SK-N-SH (cell line): ENCODE measurements around the gene PRRC2B. TPM values are rescaled to one million over a fixed set of nuclear protein-coding genes. Genes with fewer than 3 reads are reported as not detected.

Experiments
- CTCF ChIA-PET: fragments of 300-600, 350-600 bp; formaldehyde crosslinking; extraction: SDS; loops from one replicate; lab custom pipeline; 2021; lab: Yijun Ruan, JAX
- POLR2A ChIA-PET: fragments of 350-600 bp; sonication (Branson Sonifier 250); formaldehyde crosslinking; extraction: SDS; loops from one replicate; lab custom pipeline; 2020; ENCODE audit warnings: antibody characterized with exemption, inconsistent platforms; lab: Yijun Ruan, JAX
- DNase-seq: peaks from one replicate; pipeline ENCODE4 v3.0.0; 2012
- H2AFZ ChIP-seq: fragments of 200-600 bp; sonication (generic); 2 replicates; pipeline ENCODE4 v1.8.1; 2016; ENCODE audit warnings: antibody characterized with exemption, mild to moderate bottlenecking, low read depth
- H3F3A ChIP-seq: fragments of 200-600 bp; sonication (generic); replicated peaks from 2 replicates; pipeline ENCODE3; 2016; ENCODE audit warnings: antibody characterized with exemption, mild to moderate bottlenecking; ENCODE audit not compliant: insufficient read depth
- H3K27ac ChIP-seq, 2 experiments: fragments of 200-500 bp in 1 of 2; fragments of 200-600 bp in 1 of 2; sonication (Bioruptor generic) in 1 of 2; sonication (generic), shearing (Covaris generic) in 1 of 2; 2 replicates each; pipeline versions ENCODE4 v1.5.1 to v1.6.1; 2014 to 2016; ENCODE audit warnings: low read depth in 2 of 2, inconsistent platforms in 1 of 2, low read length in 1 of 2, mild to moderate bottlenecking in 1 of 2, mixed read lengths in 1 of 2
- H3K27me3 ChIP-seq: fragments of 200-600 bp; sonication (generic), shearing (Covaris generic); 2 replicates; pipeline ENCODE4 v1.6.1; 2016; ENCODE audit warnings: mixed run types; ENCODE audit not compliant: insufficient read depth
- H3K36me3 ChIP-seq, 2 experiments: fragments of 200-500 bp in 1 of 2; fragments of 200-600 bp in 1 of 2; sonication (Bioruptor generic) in 1 of 2; sonication (generic) in 1 of 2; replicated peaks in 1 of 2; 2 replicates each; pipeline versions ENCODE3 to v1.5.1; 2014 to 2016; ENCODE audit warnings: low read length in 1 of 2, mild to moderate bottlenecking in 1 of 2; ENCODE audit not compliant: insufficient read depth in 2 of 2, control insufficient read depth in 1 of 2
- H3K4me1 ChIP-seq, 2 experiments: fragments of 200-500 bp in 1 of 2; fragments of 200-600 bp in 1 of 2; sonication (Bioruptor generic) in 1 of 2; sonication (generic), shearing (Covaris generic) in 1 of 2; 2 replicates each; pipeline versions ENCODE4 v1.5.1 to v1.6.1; 2014 to 2016; ENCODE audit warnings: low read depth in 1 of 2, low read length in 1 of 2, mixed run types in 1 of 2; ENCODE audit not compliant: insufficient read depth in 2 of 2, control insufficient read depth in 1 of 2
- H3K4me2 ChIP-seq: fragments of 200-600 bp; sonication (generic), shearing (Covaris generic); 2 replicates; pipeline ENCODE4 v1.6.1; 2017; ENCODE audit warnings: mixed run types
- H3K4me3 ChIP-seq, 2 experiments: fragments of 200-500 bp in 1 of 2; fragments of 200-600 bp in 1 of 2; sonication (Bioruptor generic) in 1 of 2; sonication (generic), shearing (Covaris generic) in 1 of 2; 2 replicates each; pipeline versions ENCODE4 v1.5.1 to v1.8.1; 2014 to 2016; ENCODE audit warnings: low read depth in 2 of 2, inconsistent platforms in 1 of 2, low read length in 1 of 2, mild to moderate bottlenecking in 1 of 2, mixed read lengths in 1 of 2, moderate library complexity in 1 of 2
- H3K79me2 ChIP-seq: fragments of 200-600 bp; sonication (generic); 2 replicates; pipeline ENCODE4 v1.8.1; 2017; ENCODE audit warnings: mild to moderate bottlenecking; ENCODE audit not compliant: insufficient read depth
- H3K9ac ChIP-seq: fragments of 200-600 bp; sonication (generic); 2 replicates; pipeline ENCODE4 v1.6.1; 2017; ENCODE audit warnings: mixed run types
- H3K9me2 ChIP-seq: fragments of 200-600 bp; sonication (generic); 2 replicates; pipeline ENCODE4 v1.6.1; 2017; ENCODE audit warnings: mixed run types
- H3K9me3 ChIP-seq: fragments of 200-600 bp; sonication (generic); 2 replicates; pipeline ENCODE4 v1.6.1; 2017; ENCODE audit warnings: mixed run types, mild to moderate bottlenecking, moderate library complexity
- H4K20me1 ChIP-seq: fragments of 200-600 bp; sonication (generic); 2 replicates; pipeline ENCODE4 v1.6.1; 2017; ENCODE audit warnings: mild to moderate bottlenecking, mixed run types; ENCODE audit not compliant: insufficient read depth
- CHD2 ChIP-seq: fragments of 150-350 bp; IDR thresholded peaks from 2 replicates; pipeline ENCODE4 v1.6.1; 2018; ENCODE audit warnings: low read length; ENCODE audit not compliant: partially characterized antibody
- EP300 ChIP-seq, 2 experiments: IDR thresholded peaks; 2 replicates each; pipeline versions ENCODE4 v1.4.0 to v1.6.1; 2012; ENCODE audit warnings: borderline replicate concordance in 1 of 2, low read depth in 1 of 2, low read length in 1 of 2
- EZH2phosphoT487 ChIP-seq: fragments of 200-600 bp; sonication (generic); IDR thresholded peaks from 2 replicates; pipeline ENCODE4 v1.6.1; 2017; ENCODE audit warnings: low read depth, mixed run types, mild to moderate bottlenecking, antibody characterized with exemption, moderate library complexity, borderline replicate concordance
- FOSL2 ChIP-seq: IDR thresholded peaks from 2 replicates; pipeline ENCODE4 v1.4.0; 2012; ENCODE audit warnings: low read depth, mild to moderate bottlenecking, moderate library complexity, borderline replicate concordance
- FOXJ3 ChIP-seq: sonication (generic); formaldehyde crosslinking; IDR thresholded peaks from 2 replicates; pipeline ENCODE4 v1.5.1; 2020; ENCODE audit warnings: mild to moderate bottlenecking, missing genetic modification reagents
- GABPA ChIP-seq: IDR thresholded peaks from 2 replicates; pipeline ENCODE4 v1.4.0; 2012; ENCODE audit warnings: low read depth, mild to moderate bottlenecking
- IRF3 ChIP-seq: fragments of 150-350 bp; IDR thresholded peaks from 2 replicates; pipeline ENCODE4 v1.6.1; 2016; ENCODE audit warnings: mild to moderate bottlenecking, low read depth, low read length
- MEF2A ChIP-seq: IDR thresholded peaks from 2 replicates; pipeline ENCODE4 v1.4.0; 2012; ENCODE audit warnings: low read depth, borderline replicate concordance
- NFIC ChIP-seq: IDR thresholded peaks from 2 replicates; pipeline ENCODE4 v1.4.0; 2012; ENCODE audit warnings: borderline replicate concordance
- NRF1 ChIP-seq: IDR thresholded peaks from 2 replicates; pipeline ENCODE4 v1.6.1; 2012; ENCODE audit warnings: low read depth, mild to moderate bottlenecking, low read length
- PBX3 ChIP-seq: IDR thresholded peaks from 2 replicates; pipeline ENCODE4; 2012
- POLR2AphosphoS5 ChIP-seq: IDR thresholded peaks from 2 replicates; pipeline ENCODE4 v1.6.1; 2012; ENCODE audit warnings: low read depth, low read length
- RAD21 ChIP-seq: IDR thresholded peaks from 2 replicates; pipeline ENCODE4 v1.6.1; 2012; ENCODE audit warnings: mild to moderate bottlenecking, low read length
- RCOR1 ChIP-seq: fragments of 150-350 bp; IDR thresholded peaks from 2 replicates; pipeline ENCODE4 v1.6.1; 2017; ENCODE audit warnings: antibody characterized with exemption, low read length
- REST ChIP-seq: IDR thresholded peaks from 2 replicates; pipeline ENCODE4 v1.6.1; 2012; ENCODE audit warnings: mild to moderate bottlenecking, low read depth, low read length, moderate library complexity
- RFX5 ChIP-seq: IDR thresholded peaks from 2 replicates; pipeline ENCODE4 v1.6.1; 2012; ENCODE audit warnings: mild to moderate bottlenecking, improper control_type of control experiment, low read length
- SIN3A ChIP-seq: IDR thresholded peaks from 2 replicates; pipeline ENCODE4 v1.6.1; 2012; ENCODE audit warnings: low read depth, mild to moderate bottlenecking, low read length, moderate library complexity, borderline replicate concordance
- TCF12 ChIP-seq: IDR thresholded peaks from 2 replicates; pipeline ENCODE4 v1.4.0; 2012
- USF2 ChIP-seq: fragments of 150-350 bp; IDR thresholded peaks from 2 replicates; pipeline ENCODE4 v1.6.1; 2017; ENCODE audit warnings: antibody characterized with exemption, low read length, low read depth, borderline replicate concordance
- ZBTB33 ChIP-seq: IDR thresholded peaks from 2 replicates; pipeline ENCODE4 v1.4.0; 2012; ENCODE audit warnings: low read depth, borderline replicate concordance
- WGBS: methylation state at CpG from one replicate; pipeline ENCODE4 v1.1.6; 2017; ENCODE audit warnings: low lambda C conversion rate; 5-methylcytosine and 5-hydroxymethylcytosine counted together
- polyA plus RNA-seq, 3 experiments: library from polyadenylated mRNA; depleted of rRNA; stranded (reverse); fragments of >200 nt; gene quantifications; 2 replicates each; pipeline ENCODE4 v1.2.3, GENCODE V29; 2012

Gene PRRC2B
- polyA plus RNA-seq, 1 of the 3 experiments (the other 2 are of a cell fraction): 26.3 TPM

- no peak for DNase-seq
- Histone ChIP-seq H3F3A (no peaks in the 10 kb centered on the region), H3K4me1 (no peaks in the 10 kb centered on the region; a peak in 1 of 4 replicates), H3K9ac (no peak overlapping the region), H2AFZ (no peak overlapping the region), H3K79me2 (no peaks in the 10 kb centered on the region), H3K9me3 (no peaks in the 10 kb centered on the region), H3K27me3 (no peaks in the 10 kb centered on the region), H4K20me1 (no peaks in the 10 kb centered on the region), H3K27ac (no peak overlapping the region), H3K4me3 (no peak overlapping the region), H3K36me3 (peaks cover 12 to 72% of the 10 kb centered on the region in 2 experiments), H3K4me2 (no peak overlapping the region), H3K9me2 (no peaks in the 10 kb centered on the region)
- ChIA-PET POLR2A (interaction anchor here (1.1 kb wide), 1 partner anchor 150 kb away, joined by 3 read pairs; no protein-coding TSS in a partner anchor), CTCF (interaction anchor here (0.6 to 1.1 kb wide), 3 partner anchors 9 to 36 kb away, joined by 3 read pairs; no protein-coding TSS in a partner anchor)
- WGBS: 95% methylated on average over 9 of the region's 9 CpGs
- TF ChIP-seq RAD21 (no peak), MEF2A (no peak), RCOR1 (no peak), IRF3 (no peak), RFX5 (no peak), POLR2AphosphoS5 (no peak), TCF12 (no peak), FOXJ3 (CRISPR knock-in tag) (no peak), GABPA (no peak), NFIC (no peak), EP300 (IDR thresholded peaks at IDR 0.05; ENCODE audit: borderline replicate concordance in 1 of 2, low read depth in 1 of 2, low read length in 1 of 2) (no peak), NRF1 (no peak), REST (no peak), EZH2phosphoT487 (no peak), SIN3A (no peak), CHD2 (no peak), ZBTB33 (no peak), USF2 (no peak), FOSL2 (no peak), PBX3 (no peak)
- TF ChIP-seq, all 33 proteins: peak for 0
Observed at GRCh38 chr9:131523086-131523388, 129.2 kb downstream of the PRRC2B start.
